H1 (cell line): Measurements from ENCODE around the gene MIDN. TPM values are rescaled to one million over a fixed set of nuclear protein-coding genes. Genes with fewer than 3 reads are reported as not detected.

Experiments
- CTCF ChIA-PET: fragments of 300-600 bp; sonication (Branson Sonifier 250); formaldehyde crosslinking; loops from one replicate; lab custom pipeline; 2021; ENCODE audit not compliant: partially characterized antibody; lab: Charles Lee
- POLR2A ChIA-PET: fragments of 300-600 bp; sonication (Branson Sonifier 250); formaldehyde crosslinking; loops from one replicate; lab custom pipeline; 2021; ENCODE audit warnings: inconsistent platforms; ENCODE audit not compliant: partially characterized antibody; lab: Charles Lee
- DNase-seq, 2 experiments: peaks; one replicate each; pipeline versions ENCODE4 v3.0.0 to v3.0.0-alpha.2; 2010 to 2022; ENCODE audit warnings: low spot score in 2 of 2, low read depth in 1 of 2, mixed read lengths in 1 of 2
- FAIRE-seq: peaks from 2 replicates; lab custom pipeline; 2011; peaks lifted over from hg19 to GRCh38; lab: Jason Lieb, UNC
- H2AFZ ChIP-seq: 2 replicates; pipeline ENCODE4 v1.8.1; 2012; ENCODE audit warnings: low read length, inconsistent platforms
- H2AK5ac ChIP-seq: 2 replicates; pipeline ENCODE4 v1.6.1; 2013; ENCODE audit warnings: low read depth, low read length
- H2BK120ac ChIP-seq: replicated peaks from 2 replicates; pipeline ENCODE3; 2013; ENCODE audit warnings: low read depth, low read length, inconsistent platforms
- H2BK12ac ChIP-seq: 2 replicates; pipeline ENCODE4 v1.6.1; 2013; ENCODE audit warnings: low read depth, low read length
- H2BK15ac ChIP-seq: 2 replicates; pipeline ENCODE4 v1.6.1; 2013; ENCODE audit warnings: low read length
- H2BK20ac ChIP-seq: 2 replicates; pipeline ENCODE4 v1.6.1; 2013; ENCODE audit warnings: low read length
- H2BK5ac ChIP-seq: 2 replicates; pipeline ENCODE4 v1.6.1; 2013; ENCODE audit warnings: low read depth, low read length
- H3K14ac ChIP-seq: 2 replicates; pipeline ENCODE4 v1.6.1; 2013; ENCODE audit warnings: inconsistent platforms; ENCODE audit not compliant: insufficient read length
- H3K18ac ChIP-seq: 2 replicates; pipeline ENCODE4 v1.6.1; 2013; ENCODE audit warnings: low read length; ENCODE audit errors: extremely low read depth
- H3K23ac ChIP-seq: 2 replicates; pipeline ENCODE4 v1.6.1; 2013; ENCODE audit warnings: inconsistent platforms; ENCODE audit not compliant: insufficient read length
- H3K23me2 ChIP-seq: 2 replicates; pipeline ENCODE4 v1.6.1; 2013; ENCODE audit warnings: low read depth, low read length
- H3K27ac ChIP-seq: 2 replicates; pipeline ENCODE4 v1.6.1; 2011; ENCODE audit warnings: low read depth, low read length, inconsistent platforms
- H3K27me3 ChIP-seq, 4 experiments: replicated peaks in 1 of 4; 1 replicate in 1 of 4; 2 replicates in 3 of 4; pipeline versions ENCODE4 v1.6.1 to v1.8.1; 2011 to 2013; ENCODE audit warnings: low read length in 3 of 4, mild to moderate bottlenecking in 3 of 4, inconsistent platforms in 2 of 4, mixed read lengths in 2 of 4, moderate library complexity in 1 of 4; ENCODE audit not compliant: control insufficient read depth in 3 of 4, insufficient read depth in 3 of 4; ENCODE audit errors: extremely low read depth in 1 of 4
- H3K36me3 ChIP-seq, 4 experiments: 2 replicates each; pipeline versions ENCODE4 v1.6.1 to v1.8.1; 2011 to 2013; ENCODE audit warnings: mild to moderate bottlenecking in 4 of 4, low read length in 3 of 4, moderate library complexity in 2 of 4, control low read depth in 1 of 4, inconsistent platforms in 1 of 4; ENCODE audit not compliant: insufficient read depth in 4 of 4, control insufficient read depth in 2 of 4
- H3K4ac ChIP-seq: replicated peaks from 2 replicates; pipeline ENCODE3; 2013; ENCODE audit warnings: low read length, low read depth, mixed read lengths, inconsistent platforms; ENCODE audit not compliant: insufficient read length
- H3K4me1 ChIP-seq, 4 experiments: replicated peaks in 1 of 4; 1 replicate in 1 of 4; 2 replicates in 3 of 4; pipeline versions ENCODE4 v1.6.1 to v1.8.1; 2011 to 2013; ENCODE audit warnings: low read length in 3 of 4, inconsistent platforms in 2 of 4, mixed read lengths in 1 of 4; ENCODE audit not compliant: insufficient read depth in 4 of 4, control insufficient read depth in 3 of 4
- H3K4me2 ChIP-seq, 2 experiments: 2 replicates each; pipeline versions ENCODE4 v1.6.1 to v1.8.1; 2011 to 2013; ENCODE audit warnings: low read depth in 2 of 2, low read length in 2 of 2, control low read depth in 1 of 2, inconsistent platforms in 1 of 2, mild to moderate bottlenecking in 1 of 2; ENCODE audit not compliant: insufficient read depth in 1 of 2
- H3K4me3 ChIP-seq, 4 experiments: fragments of 200-600, 300-600 bp in 1 of 4; sonication (generic), shearing (Covaris generic), sonication (Bioruptor Twin) in 1 of 4; 2 replicates each; pipeline versions ENCODE4 v1.5.1 to v1.8.1; 2011 to 2016; ENCODE audit warnings: low read length in 4 of 4, low read depth in 3 of 4, control low read depth in 2 of 4, inconsistent platforms in 2 of 4, mild to moderate bottlenecking in 2 of 4, mixed read lengths in 1 of 4, moderate library complexity in 1 of 4; ENCODE audit not compliant: insufficient read depth in 2 of 4; ENCODE audit errors: extremely low read depth in 1 of 4
- H3K56ac ChIP-seq: replicated peaks from 2 replicates; pipeline ENCODE3; 2013; ENCODE audit warnings: low read depth, mild to moderate bottlenecking, mixed read lengths, low read length, inconsistent platforms; ENCODE audit not compliant: insufficient read length
- H3K79me1 ChIP-seq: 2 replicates; pipeline ENCODE4 v1.6.1; 2013; ENCODE audit warnings: low read depth, low read length, control low read depth
- H3K79me2 ChIP-seq, 2 experiments: 2 replicates each; pipeline versions ENCODE4 v1.6.1 to v1.8.1; 2012 to 2013; ENCODE audit warnings: low read length in 2 of 2, mild to moderate bottlenecking in 2 of 2, inconsistent platforms in 1 of 2; ENCODE audit not compliant: insufficient read depth in 2 of 2, control insufficient read depth in 1 of 2
- H3K9ac ChIP-seq, 4 experiments: replicated peaks in 1 of 4; 1 replicate in 1 of 4; 2 replicates in 3 of 4; pipeline versions ENCODE4 v1.6.1 to v1.8.1; 2011 to 2013; ENCODE audit warnings: low read depth in 3 of 4, low read length in 3 of 4, control low read depth in 2 of 4, mild to moderate bottlenecking in 2 of 4, moderate library complexity in 2 of 4, inconsistent platforms in 1 of 4; ENCODE audit errors: extremely low read depth in 1 of 4
- H3K9me3 ChIP-seq, 2 experiments: 2 replicates each; pipeline versions ENCODE4 v1.6.1 to v1.8.1; 2012 to 2013; ENCODE audit warnings: mild to moderate bottlenecking in 2 of 2, moderate library complexity in 2 of 2, control low read depth in 1 of 2, inconsistent platforms in 1 of 2, low read depth in 1 of 2, low read length in 1 of 2, mixed read lengths in 1 of 2; ENCODE audit not compliant: insufficient read depth in 2 of 2
- H4K20me1 ChIP-seq, 2 experiments: replicated peaks in 1 of 2; 2 replicates each; pipeline versions ENCODE3 to v1.8.1; 2011 to 2013; ENCODE audit warnings: inconsistent platforms in 2 of 2, low read length in 2 of 2, mild to moderate bottlenecking in 1 of 2; ENCODE audit not compliant: insufficient read depth in 2 of 2, control insufficient read depth in 1 of 2
- H4K5ac ChIP-seq: 2 replicates; pipeline ENCODE4 v1.6.1; 2013; ENCODE audit warnings: low read length, low read depth, mixed read lengths, inconsistent platforms; ENCODE audit not compliant: insufficient read length
- H4K8ac ChIP-seq: 2 replicates; pipeline ENCODE4 v1.8.0; 2013; ENCODE audit warnings: mild to moderate bottlenecking, moderate library complexity, low read length, inconsistent platforms; ENCODE audit not compliant: insufficient read depth; ENCODE audit errors: extremely low read depth
- H4K91ac ChIP-seq: replicated peaks from 2 replicates; pipeline ENCODE3; 2013; ENCODE audit warnings: low read length, mixed read lengths, inconsistent platforms; ENCODE audit not compliant: insufficient read length
- CHD1 ChIP-seq: IDR thresholded peaks from 2 replicates; pipeline ENCODE4 v1.6.1; 2012; ENCODE audit warnings: low read depth, low read length, improper control_type of control experiment
- CTBP2 ChIP-seq: IDR thresholded peaks from 2 replicates; pipeline ENCODE4 v1.7.0; 2011; ENCODE audit warnings: borderline replicate concordance, mild to moderate bottlenecking, moderate library complexity, mixed read lengths, low read length; ENCODE audit not compliant: insufficient read depth, insufficient read length
- E2F6 ChIP-seq: IDR thresholded peaks from 2 replicates; pipeline ENCODE4 v1.6.1; 2012; ENCODE audit warnings: inconsistent platforms
- EZH2 ChIP-seq: fragments of 200-600 bp; sonication (generic); IDR thresholded peaks from 2 replicates; pipeline ENCODE4 v1.7.1; 2012; ENCODE audit warnings: low read depth, mild to moderate bottlenecking, moderate library complexity, low read length, inconsistent platforms; ENCODE audit not compliant: severe bottlenecking
- HDAC6 ChIP-seq: IDR thresholded peaks from one replicate; pipeline ENCODE4 v1.7.1; 2012; ENCODE audit warnings: low read depth, mild to moderate bottlenecking, inconsistent platforms, low read length, moderate library complexity
- JUND ChIP-seq: IDR thresholded peaks from 2 replicates; pipeline ENCODE4 v1.6.1; 2011; ENCODE audit warnings: mild to moderate bottlenecking, improper control_type of control experiment, low read length
- NRF1 ChIP-seq: IDR thresholded peaks from 2 replicates; pipeline ENCODE4 v1.6.1; 2011; ENCODE audit warnings: mild to moderate bottlenecking, low read depth, low read length, improper control_type of control experiment
- RNF2 ChIP-seq: fragments of 200-900, 300-1000 bp; sonication (generic); IDR thresholded peaks from 2 replicates; pipeline ENCODE4 v1.7.1; 2016; ENCODE audit warnings: borderline replicate concordance, low read depth, mild to moderate bottlenecking, antibody characterized with exemption, low read length; ENCODE audit not compliant: poor library complexity, severe bottlenecking; ENCODE audit errors: missing control alignments
- TBP ChIP-seq: IDR thresholded peaks from 2 replicates; pipeline ENCODE4 v1.6.1; 2011; ENCODE audit warnings: low read depth, low read length, improper control_type of control experiment
- WGBS, 2 experiments: shearing (Covaris generic) in 1 of 2; methylation state at CpG; one replicate each; pipeline versions ENCODE4 v1.1.6 to v1.1.7; 2013 to 2015; ENCODE audit warnings: low lambda C conversion rate in 2 of 2, mixed read lengths in 2 of 2, inconsistent platforms in 1 of 2, low coverage in 1 of 2, missing lambda C conversion rate in 1 of 2; ENCODE audit not compliant: insufficient replicate concordance in 2 of 2, insufficient coverage in 1 of 2, insufficient read length in 1 of 2; ENCODE audit errors: extremely low coverage in 1 of 2, missing lambda C conversion rate in 1 of 2; 5-methylcytosine and 5-hydroxymethylcytosine counted together
- polyA plus RNA-seq, 7 experiments: library from polyadenylated mRNA; depleted of rRNA in 3 of 7; stranded (reverse) in 5 of 7; unstranded in 2 of 7; fragments of >200 nt in 5 of 7; fragments of 200-250 nt in 2 of 7; gene quantifications; 1 replicate in 5 of 7; 2 replicates in 1 of 7; 4 replicates in 1 of 7; pipeline versions ENCODE4 v1.2.1 to v1.2.3, GENCODE V29; 2011 to 2013; ENCODE audit warnings: missing spikeins in 2 of 7, mixed read lengths in 2 of 7
- total RNA-seq: library from RNA; stranded (reverse); fragmentation: NEBNext Ultra II Directional; extraction: Animal tissue kit (Norgen Biotek cat#: 25700); gene quantifications from 2 replicates; pipeline ENCODE4 v1.2.1, GENCODE V29; 2021

MIDN gene
- total and polyA plus RNA-seq, 2 of the 8 experiments (the other 6 are each of a cell fraction or from before 2014, with no cell fraction given): 39.8 to 159 TPM

GRCh38 chr19:1304197-1304924 lies 56.0 kb downstream of the MIDN start:
- Histone ChIP-seq H2AFZ (no peak overlapping the region), H3K14ac (no peak overlapping the region), H3K4me2 (no peak overlapping the region), H3K23me2 (no peaks in the 10 kb centered on the region), H3K27me3 (no peaks in the 10 kb centered on the region), H2BK20ac (no peak overlapping the region), H2BK15ac (no peak overlapping the region), H2BK5ac (no peak overlapping the region), H4K20me1 (no peaks in the 10 kb centered on the region), H2BK12ac (no peak overlapping the region), H4K8ac (peak overlapping the region; percentile 87; the same call in 1 of the 2 replicates), H3K36me3 (no peaks in the 10 kb centered on the region), H3K56ac (no peak overlapping the region), H2BK120ac (no peak overlapping the region), H3K79me1 (no peaks in the 10 kb centered on the region), H3K9me3 (no peaks in the 10 kb centered on the region), H4K91ac (peak overlapping the region; percentile 55), H3K9ac (no peak overlapping the region), H2AK5ac (no peak overlapping the region), H3K4me1 (0 out of 7 replicates have a peak, but pooled peaks cover 0 to 4% (median 0%) of the 10 kb centered on the region in 4 experiments), H3K79me2 (no peaks in the 10 kb centered on the region), H3K23ac (no peak overlapping the region), H4K5ac (no peak overlapping the region), H3K27ac (no peak overlapping the region), H3K4ac (no peak overlapping the region), H3K4me3 (no peak overlapping the region), H3K18ac (no peak overlapping the region; the same call in 1 of the 2 replicates)
- CTCF ChIA-PET: interaction anchor here (0.6 to 1.5 kb wide), 7 partner anchors 9 to 534 kb away, joined by 3 to 7 read pairs (median 3); no protein-coding TSS in a partner anchor
- FAIRE-seq (no peak), DNase-seq (no peak)
- no peak for TF ChIP-seq JUND
- TF ChIP-seq TBP: no peak
- no peak for TF ChIP-seq RNF2
- TF ChIP-seq CHD1: no peak
- TF ChIP-seq E2F6: no peak
- no peak for TF ChIP-seq EZH2
- no peak for TF ChIP-seq NRF1
- TF ChIP-seq HDAC6: no peak
- TF ChIP-seq CTBP2: no peak
- POLR2A ChIA-PET: interaction anchor here (1.0 to 1.9 kb wide), 2 partner anchors 29 to 35 kb away, joined by 3 to 7 read pairs; partner anchors contain the start of genes CIRBP and FAM174C
- 93% methylated on average over 28 of the region's 28 CpGs; no CpG with 5 or more reads in 1 of the 2 experiments for WGBS, 2 experiments
